Measurements from ENCODE around the gene CNOT3. TPM values are rescaled to one million over a fixed set of nuclear protein-coding genes. Genes with fewer than 3 reads are reported as not detected.
"Not testable (repeated sequence)": the region's sequence is repeated elsewhere in the genome, so short reads cannot be mapped to it uniquely, and the experiment has no call there.

The CNOT3 gene
- total RNA-seq, 1 donor from 2014 or later: 6.3 TPM

DNA sequence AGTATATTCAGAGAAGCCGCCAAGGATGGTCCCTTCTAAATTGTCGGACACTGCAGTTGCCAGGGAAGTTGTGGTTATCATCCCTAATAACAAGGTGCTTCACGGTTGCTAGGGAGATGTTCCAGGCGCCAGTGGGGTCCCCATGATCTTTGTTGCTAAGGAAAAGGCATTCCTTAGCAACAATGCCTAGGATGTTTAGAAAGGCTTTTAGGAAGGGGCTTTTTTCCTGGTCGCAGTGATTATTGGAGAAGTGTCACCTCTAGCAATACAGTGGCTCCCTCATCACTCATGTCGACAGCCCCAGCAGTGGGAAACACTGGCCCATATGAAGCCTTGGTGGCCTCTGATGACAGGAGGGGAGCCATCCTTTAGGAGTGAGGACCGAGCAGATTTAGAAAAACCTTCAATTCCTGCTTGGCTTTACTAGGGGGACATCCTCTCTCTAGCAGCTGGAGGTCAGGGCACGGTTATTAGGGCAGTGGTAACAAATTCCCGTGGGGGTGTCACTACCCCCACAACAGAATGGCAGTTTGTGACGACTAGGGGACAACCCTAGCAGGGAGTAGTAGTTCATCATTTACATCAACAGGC is 41.8 kb downstream of the CNOT3 start:
- Histone ChIP-seq H3K9me3 (ENCODE audit: control insufficient read depth in 3 of 3, low read length in 3 of 3) (no peaks in the 10 kb centered on the region), H3K27ac (ENCODE audit: low read depth, low read length) (no peak overlapping the region), H3K36me3 (ENCODE audit: control insufficient read depth in 3 of 3, insufficient read depth in 3 of 3, low read length in 3 of 3) (peaks cover 0 to 5% (median 3%) of the 10 kb centered on the region in 3 donors), H3K4me1 (ENCODE audit: control insufficient read depth in 3 of 3, insufficient read depth in 3 of 3, low read length in 3 of 3) (no peaks in the 10 kb centered on the region), H3K9ac (ENCODE audit: low read depth in 1 of 3, low read length in 3 of 3) (no peak overlapping the region), H3K27me3 (ENCODE audit: control insufficient read depth in 3 of 3, insufficient read depth in 3 of 3, low read length in 3 of 3) (peaks cover 0 to 3% (median 0%) of the 10 kb centered on the region in 3 donors), H3K4me3 (ENCODE audit: low read length in 3 of 3) (no peak overlapping the region)

GRCh38 chr19:54179921-54180461 is 42.4 kb downstream of the CNOT3 start:
- peaks cover 0 to 5% (median 3%) of the 10 kb centered on the region in 3 donors for H3K36me3 ChIP-seq (ENCODE audit: control insufficient read depth in 3 of 3, insufficient read depth in 3 of 3, low read length in 3 of 3)
- H3K4me3 ChIP-seq (ENCODE audit: low read length in 3 of 3): no peak overlapping the region
- H3K27me3 ChIP-seq (ENCODE audit: control insufficient read depth in 3 of 3, insufficient read depth in 3 of 3, low read length in 3 of 3): no peaks in the 10 kb centered on the region
- H3K4me1 ChIP-seq (ENCODE audit: control insufficient read depth in 3 of 3, insufficient read depth in 3 of 3, low read length in 3 of 3): no peaks in the 10 kb centered on the region
- no peak overlapping the region for H3K9ac ChIP-seq (ENCODE audit: low read depth in 1 of 3, low read length in 3 of 3)
- no peak overlapping the region for H3K27ac ChIP-seq (ENCODE audit: low read depth, low read length)
- H3K9me3 ChIP-seq (ENCODE audit: control insufficient read depth in 3 of 3, low read length in 3 of 3): no peaks in the 10 kb centered on the region

DNA sequence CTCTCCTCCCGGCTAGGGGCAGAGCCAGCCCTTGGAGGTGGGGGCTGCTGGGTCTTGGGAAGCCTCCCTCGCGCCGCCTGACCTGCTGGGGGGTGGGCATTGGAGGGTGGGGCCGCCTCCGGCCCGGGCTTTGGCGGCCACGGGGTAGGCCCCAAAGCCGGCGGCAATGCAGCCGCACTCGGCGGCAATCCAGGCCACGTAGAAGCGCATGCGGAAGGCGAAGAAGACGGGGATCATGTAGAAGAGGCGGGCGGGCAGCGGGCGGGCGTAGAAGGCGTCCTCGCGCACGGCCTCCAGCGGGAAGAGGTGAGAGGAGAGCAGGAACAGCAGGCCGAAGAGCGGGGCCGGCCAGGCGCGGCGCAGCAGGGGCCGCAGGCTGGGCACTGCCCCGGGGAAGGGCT is 43.1 kb downstream of the CNOT3 start:
- Histone ChIP-seq H3K9ac (ENCODE audit: low read depth in 1 of 3, low read length in 3 of 3) (no peak overlapping the region), H3K4me3 (ENCODE audit: low read length in 3 of 3) (no peak overlapping the region), H3K9me3 (ENCODE audit: control insufficient read depth in 3 of 3, low read length in 3 of 3) (no peaks in the 10 kb centered on the region), H3K4me1 (ENCODE audit: control insufficient read depth in 3 of 3, insufficient read depth in 3 of 3, low read length in 3 of 3) (no peaks in the 10 kb centered on the region), H3K27me3 (ENCODE audit: control insufficient read depth in 3 of 3, insufficient read depth in 3 of 3, low read length in 3 of 3) (no peaks in the 10 kb centered on the region), H3K36me3 (ENCODE audit: control insufficient read depth in 3 of 3, insufficient read depth in 3 of 3, low read length in 3 of 3) (peaks cover 0 to 5% (median 3%) of the 10 kb centered on the region in 3 donors), H3K27ac (ENCODE audit: low read depth, low read length) (no peak overlapping the region)

GRCh38 chr19:54181894-54182293 is 44.3 kb downstream of the CNOT3 start:
- H3K27ac ChIP-seq (ENCODE audit: low read depth, low read length); H3K27me3 ChIP-seq (ENCODE audit: control insufficient read depth in 3 of 3, insufficient read depth in 3 of 3, low read length in 3 of 3); H3K4me3 ChIP-seq (ENCODE audit: low read length in 3 of 3); H3K9me3 ChIP-seq (ENCODE audit: control insufficient read depth in 3 of 3, low read length in 3 of 3); H3K36me3 ChIP-seq (ENCODE audit: control insufficient read depth in 3 of 3, insufficient read depth in 3 of 3, low read length in 3 of 3); H3K9ac ChIP-seq (ENCODE audit: low read depth in 1 of 3, low read length in 3 of 3); H3K4me1 ChIP-seq (ENCODE audit: control insufficient read depth in 3 of 3, insufficient read depth in 3 of 3, low read length in 3 of 3): not testable (repeated sequence)

GRCh38 chr19:54183431-54183830 is 45.9 kb downstream of the CNOT3 start:
- Histone ChIP-seq H3K36me3 (ENCODE audit: control insufficient read depth in 3 of 3, insufficient read depth in 3 of 3, low read length in 3 of 3) (peaks cover 0 to 8% (median 3%) of the 10 kb centered on the region in 3 donors), H3K9ac (ENCODE audit: low read depth in 1 of 3, low read length in 3 of 3) (no peak overlapping the region), H3K4me3 (ENCODE audit: low read length in 3 of 3) (no peak overlapping the region), H3K27me3 (ENCODE audit: control insufficient read depth in 3 of 3, insufficient read depth in 3 of 3, low read length in 3 of 3) (no peaks in the 10 kb centered on the region), H3K9me3 (ENCODE audit: control insufficient read depth in 3 of 3, low read length in 3 of 3) (no peaks in the 10 kb centered on the region), H3K27ac (ENCODE audit: low read depth, low read length) (no peak overlapping the region), H3K4me1 (ENCODE audit: control insufficient read depth in 3 of 3, insufficient read depth in 3 of 3, low read length in 3 of 3) (peaks cover 2 to 5% (median 4%) of the 10 kb centered on the region in 3 donors)

DNA sequence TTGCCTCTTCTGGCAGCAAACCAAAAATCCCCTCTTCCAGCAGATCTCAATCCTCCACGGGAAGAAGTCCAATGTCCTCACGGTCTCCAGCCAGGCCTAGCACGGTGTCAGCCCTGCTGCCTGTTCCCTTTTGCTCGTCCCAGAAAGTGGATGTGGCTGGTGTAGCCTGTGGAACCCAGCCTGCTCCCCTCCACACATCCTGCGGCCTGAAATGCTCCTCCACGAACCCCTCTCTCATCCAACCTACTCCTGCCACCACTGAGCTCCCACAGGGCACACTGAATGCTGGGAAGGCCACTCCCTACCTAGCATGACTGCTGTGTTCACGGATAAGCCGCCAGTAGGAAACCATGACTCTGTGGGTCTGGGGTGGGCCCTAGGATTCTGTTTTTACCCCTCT is 48.8 kb downstream of the CNOT3 start:
- Histone ChIP-seq H3K4me1 (ENCODE audit: control insufficient read depth in 3 of 3, insufficient read depth in 3 of 3, low read length in 3 of 3) (peaks cover 7 to 14% (median 9%) of the 10 kb centered on the region in 3 donors), H3K36me3 (ENCODE audit: control insufficient read depth in 3 of 3, insufficient read depth in 3 of 3, low read length in 3 of 3) (peaks cover 0 to 8% (median 3%) of the 10 kb centered on the region in 3 donors), H3K4me3 (ENCODE audit: low read length in 3 of 3) (no peak overlapping the region), H3K27me3 (ENCODE audit: control insufficient read depth in 3 of 3, insufficient read depth in 3 of 3, low read length in 3 of 3) (no peaks in the 10 kb centered on the region), H3K9ac (ENCODE audit: low read depth in 1 of 3, low read length in 3 of 3) (no peak overlapping the region), H3K9me3 (ENCODE audit: control insufficient read depth in 3 of 3, low read length in 3 of 3) (no peaks in the 10 kb centered on the region), H3K27ac (ENCODE audit: low read depth, low read length) (no peak overlapping the region)

DNA sequence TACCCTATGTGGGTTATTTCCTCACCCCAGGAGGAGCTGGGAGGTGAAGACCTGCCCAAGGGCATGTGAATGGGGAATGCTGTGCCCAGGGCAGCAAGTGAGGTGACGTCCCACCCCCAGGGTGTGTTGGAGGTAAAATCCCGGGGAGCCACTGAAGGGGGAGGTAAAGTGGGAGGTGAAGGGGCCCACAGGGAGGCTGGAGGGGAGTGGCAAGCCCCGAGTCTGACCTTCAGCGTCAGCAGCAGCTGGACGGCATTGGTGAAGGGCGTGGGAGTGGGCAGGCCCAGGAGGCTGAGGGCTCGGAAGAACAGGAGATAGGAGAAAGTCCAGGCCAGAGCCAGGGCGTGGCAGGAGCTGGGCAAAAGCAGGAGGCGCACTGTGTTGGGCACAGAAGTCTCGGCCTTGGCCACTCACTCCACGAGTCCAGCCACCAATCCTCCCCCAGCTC is 49.4 kb downstream of the CNOT3 start:
- Histone ChIP-seq H3K27me3 (ENCODE audit: control insufficient read depth in 3 of 3, insufficient read depth in 3 of 3, low read length in 3 of 3) (no peaks in the 10 kb centered on the region), H3K27ac (ENCODE audit: low read depth, low read length) (no peak overlapping the region), H3K4me1 (ENCODE audit: control insufficient read depth in 3 of 3, insufficient read depth in 3 of 3, low read length in 3 of 3) (peaks cover 13 to 20% (median 15%) of the 10 kb centered on the region in 3 donors), H3K4me3 (ENCODE audit: low read length in 3 of 3) (no peak overlapping the region), H3K36me3 (ENCODE audit: control insufficient read depth in 3 of 3, insufficient read depth in 3 of 3, low read length in 3 of 3) (peaks cover 0 to 10% (median 4%) of the 10 kb centered on the region in 3 donors), H3K9ac (ENCODE audit: low read depth in 1 of 3, low read length in 3 of 3) (peak overlapping the region in 1 of 3 donors; percentile 19), H3K9me3 (ENCODE audit: control insufficient read depth in 3 of 3, low read length in 3 of 3) (no peaks in the 10 kb centered on the region)

DNA sequence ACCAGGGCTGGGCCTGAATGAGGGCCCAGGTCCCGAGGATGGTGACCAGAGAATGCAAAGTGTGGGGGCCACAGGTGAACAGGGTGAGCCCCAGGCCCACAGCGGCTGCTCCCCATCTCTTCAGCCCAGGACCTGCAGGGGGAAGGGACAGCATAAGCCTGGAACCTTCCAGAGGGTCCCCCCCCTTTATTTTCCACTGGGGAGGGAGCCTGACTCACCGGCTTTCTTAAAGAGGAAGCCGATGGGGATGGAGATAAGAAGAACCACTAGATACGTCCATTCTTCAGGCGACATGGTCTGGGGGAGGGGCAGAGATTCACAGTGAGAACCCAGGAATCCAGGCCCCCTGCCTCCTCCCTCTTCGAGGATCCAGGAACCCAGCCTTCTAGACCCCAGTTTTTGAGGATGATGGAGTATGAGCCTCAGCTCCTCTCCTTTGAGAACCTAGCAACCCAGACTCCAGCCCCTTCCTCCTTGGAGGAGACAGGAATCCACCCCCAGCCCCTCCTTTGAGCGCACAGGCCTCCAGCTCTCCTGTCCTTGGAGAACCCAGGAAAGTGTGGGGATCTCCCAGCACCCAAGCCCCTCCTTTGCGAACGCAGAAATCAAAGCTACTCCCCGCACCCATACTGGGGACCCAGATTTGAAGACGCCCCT is 50.8 kb downstream of the CNOT3 start:
- H3K4me3 ChIP-seq (ENCODE audit: low read length in 3 of 3): peak overlapping the region; percentile 60 to 95 (median 93)
- peak overlapping the region; percentile 100 for H3K27ac ChIP-seq (ENCODE audit: low read depth, low read length)

GRCh38 chr19:54189145-54189734 is 51.7 kb downstream of the CNOT3 start, which contains the start of gene MBOAT7:
TSS of gene MBOAT7 (minus strand) at chr19:54189580. CDS start at chr19:54188508, 1,072 bp downstream.
- Histone ChIP-seq H3K9me3 (ENCODE audit: control insufficient read depth in 3 of 3, low read length in 3 of 3) (no peaks in the 10 kb centered on the region), H3K36me3 (ENCODE audit: control insufficient read depth in 3 of 3, insufficient read depth in 3 of 3, low read length in 3 of 3) (peaks cover 10 to 18% (median 13%) of the 10 kb centered on the region in 3 donors), H3K4me1 (ENCODE audit: control insufficient read depth in 3 of 3, insufficient read depth in 3 of 3, low read length in 3 of 3) (peaks cover 16 to 24% (median 18%) of the 10 kb centered on the region in 3 donors), H3K4me3 (ENCODE audit: low read length in 3 of 3) (peak within 1 kb of the TSS; percentile 85 to 95 (median 93)), H3K9ac (ENCODE audit: low read depth in 1 of 3, low read length in 3 of 3) (peak within 1 kb of the TSS; percentile 93 to 97 (median 97)), H3K27ac (ENCODE audit: low read depth, low read length) (peak within 1 kb of the TSS; percentile 100), H3K27me3 (ENCODE audit: control insufficient read depth in 3 of 3, insufficient read depth in 3 of 3, low read length in 3 of 3) (no peaks in the 10 kb centered on the region)

More for the DNA sequence above, 50.8 kb downstream of the CNOT3 start:
- H3K4me1 ChIP-seq (ENCODE audit: control insufficient read depth in 3 of 3, insufficient read depth in 3 of 3, low read length in 3 of 3): peaks cover 16 to 24% (median 18%) of the 10 kb centered on the region in 3 donors
- no peaks in the 10 kb centered on the region for H3K9me3 ChIP-seq (ENCODE audit: control insufficient read depth in 3 of 3, low read length in 3 of 3)
- peaks cover 9 to 15% (median 11%) of the 10 kb centered on the region in 3 donors for H3K36me3 ChIP-seq (ENCODE audit: control insufficient read depth in 3 of 3, insufficient read depth in 3 of 3, low read length in 3 of 3)
- H3K27me3 ChIP-seq (ENCODE audit: control insufficient read depth in 3 of 3, insufficient read depth in 3 of 3, low read length in 3 of 3): no peaks in the 10 kb centered on the region
- H3K9ac ChIP-seq (ENCODE audit: low read depth in 1 of 3, low read length in 3 of 3): peak overlapping the region; percentile 82 to 97 (median 93)

Measured in skeletal muscle tissue (tissue), 4 donors.